Endodermal cell (in vitro differentiated cells): ENCODE measurements around the gene MYCBP2. TPM values are rescaled to one million over a fixed set of nuclear protein-coding genes. Genes with fewer than 3 reads are reported as not detected.

Experiments used
- DNase-seq: peaks from one replicate; pipeline ENCODE4 v3.0.0-alpha.2; 2017
- H3K27ac ChIP-seq: 2 replicates; pipeline ENCODE4 v1.5.1; 2013; ENCODE audit warnings: mild to moderate bottlenecking, low read depth, low read length, moderate library complexity
- H3K27me3 ChIP-seq: 2 replicates; pipeline ENCODE4 v1.6.1; 2013; ENCODE audit warnings: mild to moderate bottlenecking, low read length, moderate library complexity; ENCODE audit not compliant: insufficient read depth, control insufficient read depth, poor library complexity, severe bottlenecking
- H3K36me3 ChIP-seq: 2 replicates; pipeline ENCODE4 v1.7.0; 2013; ENCODE audit warnings: mild to moderate bottlenecking, low read length, moderate library complexity; ENCODE audit not compliant: control insufficient read depth, insufficient read depth
- H3K4me1 ChIP-seq: one replicate; pipeline ENCODE4 v1.7.0; 2013; ENCODE audit warnings: low read length; ENCODE audit not compliant: control insufficient read depth, insufficient read depth
- H3K4me3 ChIP-seq: 2 replicates; pipeline ENCODE4 v1.5.1; 2013; ENCODE audit warnings: mild to moderate bottlenecking, low read length, moderate library complexity
- H3K9ac ChIP-seq: 2 replicates; pipeline ENCODE4 v1.6.1; 2013; ENCODE audit warnings: mild to moderate bottlenecking, low read length, moderate library complexity; ENCODE audit not compliant: poor library complexity, severe bottlenecking; ENCODE audit errors: extremely low read depth
- H3K9me3 ChIP-seq: 2 replicates; pipeline ENCODE4 v1.6.1; 2013; ENCODE audit warnings: mild to moderate bottlenecking, low read length, moderate library complexity; ENCODE audit not compliant: control insufficient read depth
- H3K27ac Mint-ChIP-seq: 2 replicates; pipeline ENCODE4 v1.8.0; 2020; ENCODE audit warnings: mixed read lengths
- H3K27me3 Mint-ChIP-seq: 2 replicates; pipeline ENCODE4 v1.8.0; 2021; ENCODE audit warnings: mild to moderate bottlenecking, mixed read lengths; ENCODE audit not compliant: insufficient read depth
- H3K36me3 Mint-ChIP-seq: 2 replicates; pipeline ENCODE4 v1.8.0; 2020; ENCODE audit warnings: low read depth, mixed read lengths
- H3K4me1 Mint-ChIP-seq: 2 replicates; pipeline ENCODE4 v1.8.0; 2020; ENCODE audit warnings: mixed read lengths
- H3K4me3 Mint-ChIP-seq: 2 replicates; pipeline ENCODE4 v1.8.0; 2020; ENCODE audit warnings: mild to moderate bottlenecking, moderate library complexity, mixed read lengths
- H3K9me3 Mint-ChIP-seq: 2 replicates; pipeline ENCODE4 v1.8.0; 2020; ENCODE audit warnings: mild to moderate bottlenecking, mixed read lengths
- WGBS, 2 experiments: methylation state at CpG; one replicate each; pipeline versions ENCODE4 v1.1.5 to v1.1.7; 2013; ENCODE audit warnings: missing lambda C conversion rate in 2 of 2, mixed read lengths in 1 of 2; ENCODE audit not compliant: insufficient coverage in 1 of 2, insufficient read length in 1 of 2; 5-methylcytosine and 5-hydroxymethylcytosine counted together
- total RNA-seq, 2 donors: library from RNA; stranded (reverse); fragmentation: NEBNext Ultra II Directional in 1 of 2; extraction: Animal tissue kit (Norgen Biotek cat#: 25700) in 1 of 2; gene quantifications; 2 replicates in 1 of 2; 3 replicates in 1 of 2; pipeline ENCODE4 v1.2.1, GENCODE V29; 2021
- TF ChIP-seq, protein P1 (sequence below): fragments of 200-600 bp; sonication (generic); conservative IDR thresholded peaks from 2 replicates; pipeline ENCODE4 v1.5.0; 2021; ENCODE audit warnings: antibody characterized with exemption, mild to moderate bottlenecking

MYCBP2 gene
- total RNA-seq, 2 donors from 2014 or later, result 32.5 to 32.9 TPM

DNA sequence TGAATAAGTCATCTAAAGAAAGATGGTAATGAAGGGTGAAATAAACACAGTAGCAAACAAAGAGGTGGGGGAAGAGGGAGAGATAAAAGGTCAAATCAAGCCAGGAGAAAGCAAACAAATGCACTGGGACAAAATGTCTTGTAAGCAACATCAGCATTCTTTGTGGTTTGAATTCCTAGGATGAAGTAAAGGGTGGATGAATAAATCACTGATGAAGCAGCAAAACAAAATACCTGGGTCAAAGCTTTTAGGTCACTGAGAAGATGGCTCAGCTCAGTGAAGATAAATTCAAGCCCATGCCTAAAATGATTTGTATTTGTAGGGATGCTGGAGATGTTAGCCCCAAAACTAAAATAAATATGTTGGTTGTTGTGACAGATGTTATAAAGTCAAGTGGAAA, 213.4 kb downstream of the MYCBP2 start:
- Mint-ChIP-seq H3K27me3 (no peaks in the 10 kb centered on the region), H3K36me3 (peaks cover 31% of the 10 kb centered on the region), H3K9me3 (peaks cover 33% of the 10 kb centered on the region), H3K4me1 (peaks cover 27% of the 10 kb centered on the region), H3K4me3 (no peak overlapping the region), H3K27ac (peak overlapping the region; percentile 0)
- Histone ChIP-seq H3K9me3 (peaks cover 34% of the 10 kb centered on the region), H3K4me1 (peaks cover 3% of the 10 kb centered on the region), H3K9ac (no peak overlapping the region), H3K4me3 (no peak overlapping the region), H3K27me3 (no peaks in the 10 kb centered on the region), H3K27ac (no peak overlapping the region), H3K36me3 (no peaks in the 10 kb centered on the region)
- TF ChIP-seq, protein P1, sequence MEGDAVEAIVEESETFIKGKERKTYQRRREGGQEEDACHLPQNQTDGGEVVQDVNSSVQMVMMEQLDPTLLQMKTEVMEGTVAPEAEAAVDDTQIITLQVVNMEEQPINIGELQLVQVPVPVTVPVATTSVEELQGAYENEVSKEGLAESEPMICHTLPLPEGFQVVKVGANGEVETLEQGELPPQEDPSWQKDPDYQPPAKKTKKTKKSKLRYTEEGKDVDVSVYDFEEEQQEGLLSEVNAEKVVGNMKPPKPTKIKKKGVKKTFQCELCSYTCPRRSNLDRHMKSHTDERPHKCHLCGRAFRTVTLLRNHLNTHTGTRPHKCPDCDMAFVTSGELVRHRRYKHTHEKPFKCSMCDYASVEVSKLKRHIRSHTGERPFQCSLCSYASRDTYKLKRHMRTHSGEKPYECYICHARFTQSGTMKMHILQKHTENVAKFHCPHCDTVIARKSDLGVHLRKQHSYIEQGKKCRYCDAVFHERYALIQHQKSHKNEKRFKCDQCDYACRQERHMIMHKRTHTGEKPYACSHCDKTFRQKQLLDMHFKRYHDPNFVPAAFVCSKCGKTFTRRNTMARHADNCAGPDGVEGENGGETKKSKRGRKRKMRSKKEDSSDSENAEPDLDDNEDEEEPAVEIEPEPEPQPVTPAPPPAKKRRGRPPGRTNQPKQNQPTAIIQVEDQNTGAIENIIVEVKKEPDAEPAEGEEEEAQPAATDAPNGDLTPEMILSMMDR, result no peak
- no peak for DNase-seq

DNA sequence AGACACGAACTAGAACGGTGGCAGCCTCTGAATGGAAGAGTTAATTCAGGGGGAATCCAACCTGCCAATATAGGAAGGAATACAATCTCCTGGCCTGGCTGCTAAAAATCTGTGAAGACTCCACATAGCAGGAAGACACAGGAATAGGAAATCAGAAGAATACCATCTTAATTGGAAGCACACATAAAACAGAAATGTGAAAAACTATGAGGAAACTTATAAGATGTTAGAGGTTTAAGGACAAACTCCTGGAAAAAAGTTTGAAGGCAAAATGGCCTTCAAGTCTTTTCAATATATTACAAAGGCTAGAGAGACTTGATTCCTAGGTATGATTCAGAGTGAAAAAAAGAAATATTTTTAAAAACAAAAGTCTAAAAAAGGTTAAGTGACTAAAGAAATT, 221.8 kb downstream of the MYCBP2 start:
- 83 to 94% methylated on average over 2 of the region's 2 CpGs for WGBS, 2 experiments
- Mint-ChIP-seq H3K9me3 (peaks cover 19% of the 10 kb centered on the region), H3K36me3 (peaks cover 18% of the 10 kb centered on the region), H3K27me3 (no peaks in the 10 kb centered on the region), H3K4me1 (peaks cover 3% of the 10 kb centered on the region), H3K4me3 (no peak overlapping the region), H3K27ac (no peak overlapping the region)
- Histone ChIP-seq H3K4me1 (no peaks in the 10 kb centered on the region), H3K4me3 (no peak overlapping the region), H3K36me3 (no peaks in the 10 kb centered on the region), H3K27me3 (no peaks in the 10 kb centered on the region), H3K9me3 (peaks cover 15% of the 10 kb centered on the region), H3K9ac (no peak overlapping the region), H3K27ac (no peak overlapping the region)
- no peak for DNase-seq
- TF ChIP-seq, protein P1, result no peak

DNA sequence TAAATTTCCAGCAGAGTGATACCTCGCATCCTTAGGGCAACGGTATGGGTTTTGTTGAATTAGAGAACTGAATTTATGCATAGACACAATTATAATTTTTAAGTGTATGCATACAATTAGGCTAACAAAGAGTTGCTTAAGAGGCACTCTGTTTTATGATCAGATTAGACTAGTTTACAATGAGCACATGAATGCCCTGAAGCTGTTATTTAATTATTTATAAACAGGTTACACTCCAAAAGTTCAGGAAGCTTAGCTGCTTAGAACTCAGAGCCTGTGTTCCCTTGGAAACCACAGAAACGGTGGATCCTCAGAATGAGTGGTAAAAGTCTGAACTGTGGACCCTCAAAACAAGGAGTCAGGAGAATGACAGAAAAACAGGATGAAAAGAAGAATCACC, 227.5 kb downstream of the MYCBP2 start:
- H3K4me3 Mint-ChIP-seq, result no peak overlapping the region
- no peak overlapping the region for H3K4me3 ChIP-seq
- no peak overlapping the region for H3K27ac Mint-ChIP-seq
- no peak overlapping the region for H3K9ac ChIP-seq
- H3K4me1 Mint-ChIP-seq, result peaks cover under 1% of the 10 kb centered on the region
- TF ChIP-seq, protein P1, result no peak
- no peaks in the 10 kb centered on the region for H3K4me1 ChIP-seq
- DNase-seq, result no peak
- peaks cover 15% of the 10 kb centered on the region for H3K36me3 ChIP-seq
- WGBS, 2 experiments, result 86 to 94% methylated on average over 3 of the region's 3 CpGs
- H3K36me3 Mint-ChIP-seq, result peaks cover 12% of the 10 kb centered on the region
- H3K9me3 ChIP-seq, result no peaks in the 10 kb centered on the region
- H3K27ac ChIP-seq, result no peak overlapping the region
- H3K27me3 ChIP-seq, result no peaks in the 10 kb centered on the region
- no peaks in the 10 kb centered on the region for H3K9me3 Mint-ChIP-seq
- no peaks in the 10 kb centered on the region for H3K27me3 Mint-ChIP-seq
